NOMO-1 (cell line): ENCODE measurements around the gene SDCCAG8.
"Not testable (repeated sequence)": the region's sequence is repeated elsewhere in the genome, so short reads cannot be mapped to it uniquely, and the experiment has no call there.

ENCODE experiments used
- DNase-seq, 2 experiments: peaks; one replicate each; lab custom pipeline; 2025; ENCODE audit not compliant: unreplicated experiment in 2 of 2; lab: John Stamatoyannopoulos, UW

Gene SDCCAG8

DNA sequence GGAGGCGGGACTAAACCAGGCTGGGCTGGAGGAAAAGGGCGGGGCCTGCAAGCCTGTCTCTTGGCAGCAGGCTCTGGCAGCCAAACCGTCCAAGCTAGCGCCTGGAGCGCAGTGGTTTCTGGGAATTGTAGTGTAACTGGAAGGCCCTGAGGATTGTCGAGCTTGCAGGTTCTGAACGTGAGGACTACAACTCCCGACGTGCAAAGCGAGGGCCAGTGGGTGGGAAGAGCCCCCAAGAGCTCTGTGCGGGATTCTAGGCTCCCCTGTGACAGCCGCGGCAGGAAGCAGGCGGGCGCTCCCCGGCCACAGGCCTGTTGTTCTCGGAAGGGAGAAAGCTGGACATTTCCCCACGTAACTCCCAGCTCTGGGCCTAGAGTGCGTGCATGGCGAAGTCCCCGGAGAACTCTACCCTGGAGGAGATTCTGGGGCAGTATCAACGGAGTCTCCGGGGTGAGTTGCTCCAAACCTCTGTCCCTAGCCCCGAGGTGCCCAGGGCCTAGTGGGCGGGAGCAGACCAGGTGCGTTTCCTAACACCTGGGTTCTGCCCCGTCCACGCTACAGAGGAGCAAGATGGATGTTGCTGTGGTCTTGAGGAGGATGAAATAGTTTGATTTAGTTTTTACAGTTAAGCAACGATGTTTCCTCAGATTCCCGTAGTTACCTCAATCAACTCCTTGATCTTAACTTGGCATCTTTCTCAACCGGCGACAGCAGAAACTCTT, at the start of gene SDCCAG8:
Gene SDCCAG8 (plus strand): TSS at position 251 of the 722 bp plus-strand sequence. CDS start 133 bp downstream, at position 384.
- peak; percentile 97 to 98 for DNase-seq

DNA sequence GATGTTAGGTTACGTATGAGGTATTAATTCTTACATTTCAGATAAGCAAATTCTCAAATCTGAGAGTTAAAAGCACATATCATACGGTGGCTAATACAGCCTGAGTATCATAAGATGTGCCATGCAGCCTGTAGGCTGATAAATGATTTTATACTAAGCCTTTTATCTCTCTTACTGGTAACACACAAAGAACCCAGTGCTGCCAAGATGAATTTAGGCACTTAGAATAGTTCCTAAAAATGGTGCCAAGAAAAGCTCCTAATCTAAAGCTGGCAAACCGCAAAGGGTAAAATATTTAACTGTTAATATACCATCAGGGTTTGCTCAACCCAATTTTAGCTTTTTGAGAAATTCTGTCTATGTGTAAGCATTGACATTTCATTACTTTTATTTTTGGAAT, 43.9 kb upstream of the SDCCAG8 start:
- peak in 1 of 2 experiments; percentile 10 for DNase-seq

DNA sequence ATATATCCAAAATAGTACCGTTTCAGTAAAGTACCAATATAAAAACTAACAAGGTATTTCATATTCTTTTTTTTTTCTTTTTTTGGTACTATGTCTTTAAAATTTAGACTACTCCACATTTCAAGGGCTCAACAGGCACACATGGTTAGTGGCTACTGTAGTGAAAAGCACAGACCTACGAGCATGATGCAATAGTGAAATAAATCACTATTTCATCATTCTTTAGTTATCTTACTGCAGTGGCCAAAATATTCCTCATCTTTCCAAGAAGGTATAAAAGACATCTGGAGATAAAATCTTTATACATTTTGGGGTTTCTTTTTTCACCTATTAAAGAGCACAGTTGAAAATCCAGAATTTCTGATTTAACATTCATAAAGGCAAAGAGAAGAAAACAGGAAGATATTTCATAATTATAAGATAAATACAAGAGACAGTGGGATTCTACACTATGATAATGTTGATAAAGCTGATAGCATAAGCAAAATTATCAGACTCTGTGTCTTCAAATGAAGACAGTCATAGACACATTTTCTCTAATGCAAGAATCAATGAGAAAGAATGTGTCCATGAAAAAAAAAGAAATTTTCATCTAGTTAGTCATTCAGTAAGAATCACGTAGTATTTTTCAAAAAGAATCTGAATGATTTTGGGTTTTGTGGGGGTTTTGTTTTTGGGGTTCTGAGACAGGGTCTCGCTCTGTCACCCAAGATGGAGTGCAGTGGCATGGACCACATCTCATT, 42.6 kb upstream of the SDCCAG8 start:
- DNase-seq: peak; percentile 15 to 70

DNA sequence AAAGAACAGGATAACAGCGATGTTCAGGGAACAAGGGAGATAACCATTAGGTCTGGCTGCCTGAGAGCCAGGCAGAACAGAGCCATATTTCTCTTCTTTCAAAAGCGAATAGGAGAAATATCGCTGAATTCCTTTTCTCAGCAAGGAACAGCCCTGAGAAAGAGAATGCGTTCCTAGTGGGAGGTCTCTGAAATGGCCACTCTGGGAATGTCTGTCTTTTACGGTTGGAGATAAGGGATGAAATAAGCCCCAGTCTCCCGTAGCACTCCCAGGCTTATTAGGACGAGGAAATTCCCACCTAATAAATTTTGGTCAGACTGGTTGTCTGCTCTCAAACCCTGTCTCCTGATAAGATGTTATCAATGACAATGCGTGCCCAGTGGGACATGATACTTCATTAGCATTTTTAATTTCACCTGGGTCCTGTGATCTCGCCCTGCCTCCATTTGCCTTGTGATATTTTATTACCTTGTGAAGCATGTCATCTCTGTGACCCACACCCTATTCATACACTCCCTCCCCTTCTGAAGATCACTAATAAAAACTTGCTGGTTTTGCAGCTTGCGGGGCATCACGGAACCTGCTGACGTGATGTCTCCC, 40.5 kb upstream of the SDCCAG8 start:
- not testable (repeated sequence) for DNase-seq

DNA sequence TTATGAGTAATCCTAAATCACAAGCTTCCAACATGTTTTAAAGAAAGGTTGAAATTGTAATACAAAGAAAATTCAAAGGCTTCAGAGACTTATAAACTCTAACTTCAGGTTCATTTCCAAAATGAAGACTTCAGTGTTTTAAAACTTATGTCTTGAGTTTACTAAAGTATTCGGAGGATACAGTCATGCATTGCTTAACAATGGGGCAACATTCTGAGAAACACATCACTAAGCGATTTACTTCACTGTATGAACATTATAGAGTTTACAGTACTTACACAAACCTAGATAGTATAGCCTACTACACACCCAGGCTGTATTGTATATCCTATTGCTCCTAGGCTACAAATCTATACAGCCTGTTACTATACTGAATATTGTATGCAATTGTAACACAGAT, 39.1 kb upstream of the SDCCAG8 start:
- DNase-seq: no peak

DNA sequence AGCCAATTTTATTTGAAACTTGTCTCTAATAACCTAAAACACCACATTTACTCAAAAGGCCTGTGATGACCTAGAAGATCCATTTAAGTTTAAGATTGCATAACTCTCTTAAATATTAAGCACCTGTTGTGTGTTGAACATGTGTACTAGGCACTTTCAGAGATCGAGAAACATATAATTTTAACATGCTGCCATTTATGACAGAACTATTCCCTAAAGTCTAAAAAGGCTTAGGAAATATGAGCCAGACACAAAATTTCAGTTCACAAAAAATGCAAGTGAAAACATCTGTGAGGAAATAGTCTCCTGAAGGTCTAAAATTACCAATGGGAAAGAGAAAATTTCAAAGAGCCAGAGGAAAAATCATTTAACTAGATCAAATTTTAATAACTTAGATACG, 38.5 kb upstream of the SDCCAG8 start:
- DNase-seq: no peak

DNA sequence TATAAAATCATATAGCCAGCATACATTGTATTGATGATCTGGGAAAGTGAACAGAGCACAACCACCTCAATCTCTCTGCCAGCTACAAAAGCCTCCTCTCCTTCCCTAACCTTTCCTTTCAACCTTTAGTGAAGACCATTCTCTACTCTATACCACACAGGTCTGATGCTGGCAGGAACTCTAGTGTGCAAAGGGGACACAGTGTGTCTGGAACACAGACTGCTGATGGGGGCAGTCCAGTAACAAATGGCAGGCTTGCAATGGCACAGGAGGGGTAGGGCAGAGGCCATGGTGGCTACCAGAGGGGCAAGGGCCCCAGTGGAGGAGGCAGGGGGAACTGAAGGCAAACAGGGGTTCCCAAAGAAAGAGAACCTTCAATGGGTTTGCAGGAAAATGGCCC, 37.8 kb upstream of the SDCCAG8 start:
- DNase-seq: no peak

DNA sequence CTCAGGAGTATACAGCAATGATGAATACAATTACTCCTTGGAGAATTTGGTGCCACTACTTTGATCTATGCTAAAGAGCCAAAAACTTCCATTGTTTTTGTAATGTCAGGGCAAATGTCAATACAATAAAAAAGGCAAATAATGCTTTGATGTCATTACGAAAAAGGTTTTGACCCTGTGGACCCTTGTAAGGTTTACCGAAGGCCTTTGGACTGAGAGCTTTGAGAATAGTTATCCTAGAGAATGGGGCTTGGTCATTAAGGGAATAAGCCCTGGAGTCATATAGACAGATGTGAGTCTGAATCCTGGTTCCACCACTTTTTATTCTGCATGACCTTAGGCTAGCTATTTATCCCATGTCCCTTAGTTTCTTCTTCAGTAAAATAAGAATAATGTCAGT, 28.2 kb upstream of the SDCCAG8 start:
- no peak for DNase-seq

DNA sequence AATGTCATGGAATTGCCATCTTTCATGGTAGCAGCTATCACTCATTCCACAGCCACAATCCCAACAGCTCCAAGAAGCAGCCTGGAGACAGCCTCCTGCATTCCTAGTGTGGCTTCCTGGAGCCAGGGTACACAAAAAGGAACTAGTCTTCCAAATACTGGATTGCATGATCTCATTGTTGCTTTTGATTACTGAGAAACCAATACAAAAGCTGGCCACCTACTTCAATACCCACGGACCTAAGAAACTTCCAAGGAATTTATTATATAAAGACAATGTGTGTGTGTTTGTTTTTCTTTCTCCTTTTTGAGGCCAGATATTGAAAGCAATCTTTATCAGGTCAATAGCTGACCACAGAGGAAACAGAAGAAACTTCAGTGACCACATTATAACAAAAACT, 26.3 kb upstream of the SDCCAG8 start:
- no peak for DNase-seq

DNA sequence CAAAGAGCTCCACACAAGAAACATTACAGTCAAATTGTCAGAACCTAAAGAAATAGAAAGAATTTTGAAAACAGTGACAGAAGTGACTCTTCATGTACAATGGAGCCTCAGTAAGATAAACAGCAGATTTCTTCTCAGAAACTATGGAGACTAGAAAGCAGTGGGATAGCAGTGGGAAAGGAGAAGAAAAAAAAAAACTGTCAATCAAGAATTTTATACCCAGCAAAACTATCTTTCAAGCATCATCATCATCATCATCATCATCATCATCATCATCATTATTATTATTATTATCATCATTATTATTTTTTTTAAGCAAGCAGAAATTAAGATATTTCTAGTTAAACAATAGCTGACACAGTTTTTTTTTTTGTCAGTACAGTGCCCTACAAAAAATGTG, 24.9 kb upstream of the SDCCAG8 start:
- peak in 1 of 2 experiments; percentile 23 for DNase-seq

DNA sequence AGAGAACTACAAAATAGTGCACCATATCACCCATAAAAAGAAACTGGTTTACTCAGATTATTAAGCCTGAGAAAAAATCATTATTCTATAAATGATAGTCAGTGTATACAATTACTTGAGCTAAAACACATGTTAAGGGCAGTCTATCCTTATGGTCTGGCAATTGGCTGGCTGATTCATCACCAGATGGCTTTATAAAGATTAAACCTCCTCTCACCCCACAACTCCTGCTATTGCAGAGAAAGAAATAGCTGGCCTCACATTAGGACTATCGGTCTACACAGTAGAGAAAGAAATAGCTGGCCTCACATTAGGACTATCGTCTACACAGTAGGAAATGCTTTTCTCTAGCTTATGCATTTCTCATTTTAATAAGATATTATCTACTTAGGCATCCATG, 21.9 kb upstream of the SDCCAG8 start:
- no peak for DNase-seq

DNA sequence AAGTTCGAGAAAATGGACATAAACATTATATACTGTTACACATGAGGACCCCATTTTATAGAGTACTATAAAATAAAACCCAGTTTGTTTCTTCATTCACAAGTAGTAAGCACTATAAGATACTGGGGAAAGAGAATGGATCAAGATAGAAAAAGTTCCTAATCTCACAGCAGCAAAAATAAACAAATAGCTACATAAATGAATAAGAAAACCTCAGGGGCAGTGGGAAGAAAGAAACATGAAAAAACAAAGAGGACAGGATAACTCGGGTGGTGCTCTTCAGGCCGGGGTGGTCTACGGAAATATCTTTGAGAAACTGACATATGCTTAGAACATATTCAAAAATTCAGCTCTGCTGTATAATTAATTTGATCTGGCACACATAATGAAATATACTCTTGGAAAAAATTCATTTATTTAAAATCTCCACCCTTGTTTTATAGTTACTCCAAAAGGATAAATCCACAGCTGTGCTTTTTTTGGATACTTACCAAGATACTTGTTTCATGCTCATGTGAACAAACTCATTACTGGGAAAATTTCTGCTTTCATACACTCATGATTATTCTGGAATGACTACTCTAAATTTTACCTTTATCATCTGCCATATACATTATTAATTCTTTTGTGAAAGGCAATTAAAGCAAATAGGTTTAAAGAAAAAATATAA, 20.7 kb upstream of the SDCCAG8 start:
- DNase-seq: no peak

DNA sequence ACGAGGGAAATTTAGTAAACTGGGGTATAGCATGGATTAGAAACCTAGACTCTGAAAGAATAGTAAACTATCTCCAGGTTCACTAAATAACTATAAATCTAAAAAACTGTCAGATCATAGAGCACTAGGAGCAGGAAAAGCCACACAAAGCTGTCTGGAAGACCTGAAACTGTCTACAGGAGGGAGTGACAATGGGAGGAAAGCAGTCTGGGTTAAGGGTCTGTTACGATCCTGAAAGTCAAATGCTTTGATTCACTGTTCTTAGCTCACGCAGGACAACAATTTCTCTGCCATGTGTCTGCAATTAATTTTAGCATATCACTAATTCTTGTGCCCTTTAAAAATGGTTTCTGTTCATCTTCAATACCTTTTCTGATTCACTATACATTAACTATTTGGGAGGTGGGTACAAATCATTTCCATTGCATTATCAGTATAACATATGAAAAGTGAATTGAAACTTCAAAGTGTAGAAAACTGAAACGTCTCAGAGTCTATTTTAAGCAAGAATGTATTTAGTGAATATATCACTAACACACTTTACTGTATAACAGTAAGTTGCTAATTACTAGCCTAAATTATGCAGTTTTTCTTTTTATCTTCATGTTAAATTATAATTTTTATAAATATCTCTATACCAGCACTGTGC, 19.1 kb upstream of the SDCCAG8 start:
- no peak for DNase-seq

DNA sequence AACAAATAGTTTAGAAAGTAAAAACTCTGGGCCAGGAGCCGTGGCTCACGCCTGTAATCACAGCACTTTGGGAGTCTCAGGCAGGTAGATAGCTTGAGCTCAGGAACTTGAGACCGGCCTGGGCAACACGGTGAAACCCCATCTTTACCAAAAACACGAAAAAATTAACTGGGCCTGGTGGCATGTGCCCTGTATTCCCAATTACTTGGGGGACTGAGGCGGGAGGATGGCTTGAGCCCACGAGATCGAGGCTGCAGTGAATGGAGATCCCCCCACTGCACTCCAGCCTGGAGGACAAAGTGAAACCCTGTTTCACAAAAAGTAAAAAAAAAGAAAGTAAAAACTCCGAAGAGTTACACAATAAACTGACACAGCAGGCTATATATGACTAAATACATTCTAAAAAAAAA, 11.4 kb upstream of the SDCCAG8 start:
- peak; percentile 21 to 53 for DNase-seq

DNA sequence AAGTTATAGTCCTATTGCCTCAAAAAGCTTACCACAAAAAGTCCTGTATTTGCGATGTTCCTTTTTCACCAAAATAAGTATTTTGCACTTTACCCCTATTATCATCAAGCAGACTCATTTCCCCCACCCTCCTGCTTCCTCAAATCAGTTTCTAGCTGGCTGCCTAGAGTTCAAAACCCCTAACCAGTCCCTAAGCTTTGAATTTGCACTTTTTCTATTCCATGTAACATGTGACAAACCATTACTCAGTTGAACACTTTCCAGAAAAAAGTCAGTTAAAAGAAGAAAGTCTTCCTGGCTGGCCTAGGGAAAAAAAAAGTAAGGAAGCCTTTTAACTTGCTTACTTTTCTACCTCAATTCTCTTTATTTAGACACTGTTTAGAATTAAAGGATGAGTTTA, 8.9 kb upstream of the SDCCAG8 start:
- peak; percentile 80 to 86 for DNase-seq

DNA sequence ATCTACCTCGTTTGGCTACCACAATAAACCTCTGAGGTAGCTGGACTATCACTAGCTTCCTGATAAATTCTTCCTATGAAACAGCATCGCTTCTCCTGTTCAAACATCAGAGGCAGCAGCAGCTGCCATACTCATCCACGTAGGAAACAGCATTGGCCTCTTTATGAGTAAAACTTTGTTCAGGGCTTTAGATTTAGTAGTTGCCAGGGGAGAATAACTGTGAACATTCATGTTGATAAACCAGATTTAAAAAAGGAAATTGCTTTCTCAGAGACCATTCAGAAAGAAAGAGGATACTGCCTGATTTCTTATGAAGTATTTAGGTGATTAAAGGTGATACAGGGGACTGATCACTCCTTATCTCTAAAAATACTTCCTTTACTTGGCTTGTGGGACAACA, 7.9 kb upstream of the SDCCAG8 start:
- no peak for DNase-seq

DNA sequence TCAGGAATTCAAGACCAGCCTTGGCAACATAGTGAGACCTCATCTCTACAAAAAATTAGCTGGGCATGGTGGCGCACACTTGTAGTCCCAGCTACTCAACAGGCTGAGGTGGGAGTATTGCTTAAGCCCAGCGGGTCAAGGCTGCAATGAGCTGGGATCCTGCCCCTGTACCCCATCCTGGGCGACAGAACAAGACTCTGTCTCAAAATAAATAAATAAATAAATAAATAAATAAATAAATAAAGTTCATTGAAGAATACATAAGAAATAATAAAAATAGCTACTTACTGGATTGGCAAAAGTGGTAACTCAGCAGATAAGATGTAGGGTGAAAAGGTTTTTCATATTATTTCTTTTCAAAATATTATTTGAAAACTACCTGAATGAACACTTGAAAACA, 6.6 kb upstream of the SDCCAG8 start:
- DNase-seq: no peak

DNA sequence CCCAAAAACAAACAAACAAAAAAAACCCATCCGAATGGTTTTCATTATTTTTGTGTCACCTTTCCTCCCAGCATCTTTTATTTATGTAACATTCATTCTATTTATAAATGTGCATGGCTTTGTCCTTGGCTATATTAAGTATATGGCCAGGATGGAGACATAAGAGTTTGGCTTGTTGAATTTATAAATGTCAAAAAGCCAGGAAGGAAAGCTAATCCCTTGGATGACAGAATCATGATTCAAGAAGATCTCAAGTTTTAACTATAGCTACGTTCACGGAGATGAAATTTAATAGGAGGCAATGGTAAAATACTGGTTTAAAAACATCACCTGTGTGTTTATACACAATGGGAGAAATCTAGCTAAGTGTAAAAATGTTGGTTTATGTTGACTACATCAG, 5.7 kb upstream of the SDCCAG8 start:
- DNase-seq: no peak

DNA sequence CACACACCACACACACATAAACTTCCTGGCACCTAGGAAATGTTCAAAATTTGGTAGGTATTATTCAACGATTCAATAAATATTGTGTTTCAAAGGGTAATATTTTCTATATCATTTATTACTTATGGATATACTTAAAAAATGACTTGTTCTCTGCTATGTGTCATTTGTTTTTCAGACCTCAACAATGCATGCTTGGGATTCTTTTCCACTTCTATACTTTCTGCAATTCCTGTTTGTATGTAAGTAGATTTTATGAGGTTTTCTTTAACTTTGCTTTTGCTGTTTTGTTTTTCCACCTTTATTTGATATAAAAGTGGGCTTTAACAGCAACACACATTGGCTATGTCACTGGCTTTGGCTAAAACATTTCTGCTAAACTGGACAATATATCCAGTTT, 4.3 kb upstream of the SDCCAG8 start:
- no peak for DNase-seq

DNA sequence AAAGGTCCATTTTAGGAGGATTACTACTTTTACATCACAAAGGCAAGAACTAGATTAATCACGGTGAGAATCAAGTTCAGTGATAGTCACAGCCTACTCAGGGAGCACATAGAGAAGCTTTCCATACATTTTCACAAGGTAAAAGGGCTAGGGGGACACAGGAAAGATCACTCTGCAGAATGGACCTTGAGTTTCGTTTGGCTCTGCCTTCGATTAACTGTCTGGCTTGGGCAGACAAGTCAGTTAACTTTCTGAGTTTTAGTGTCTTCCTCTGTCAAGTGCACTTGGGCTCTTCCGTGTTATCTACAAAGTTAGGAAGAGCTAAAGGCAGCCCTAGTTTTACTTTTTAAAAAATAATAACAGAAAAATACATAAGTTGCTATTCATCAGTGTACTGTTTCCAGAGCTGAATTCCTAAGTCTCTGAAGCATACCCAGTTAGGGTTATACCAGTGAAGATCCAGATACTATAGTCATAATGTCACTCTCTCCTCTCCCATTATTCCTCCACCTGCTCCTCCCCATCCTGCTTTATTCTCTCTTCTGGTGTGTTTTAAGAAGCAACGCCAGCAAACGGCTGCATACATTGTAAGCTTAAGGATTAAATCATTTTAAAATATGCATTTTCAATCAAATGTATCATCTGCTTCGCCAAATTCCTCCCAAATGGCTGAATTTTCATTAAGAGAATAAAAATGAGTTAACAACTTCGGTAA, 2.5 kb upstream of the SDCCAG8 start:
- DNase-seq: no peak
